ENCODE data around the gene RNF130. TPM values are rescaled to one million over a fixed set of nuclear protein-coding genes. Genes with fewer than 3 reads are reported as not detected.
A peak's percentile ranks its signal among the peaks of the same experiment; 100 is the strongest.

Gene RNF130
- total RNA-seq, 2 donors from 2014 or later, result 83.8 to 116 TPM

GRCh38 chr5:180088561-180088960, 17.0 kb upstream of the RNF130 start:
- DNase-seq (ENCODE audit: low spot score), result no peak

GRCh38 chr5:180086816-180087399, 15.3 kb upstream of the RNF130 start:
- no peaks in the 10 kb centered on the region for H3K9me3 ChIP-seq
- intact Hi-C loops (cut with DNase I), result no loop called here
- TF ChIP-seq POLR2AphosphoS5 (IDR thresholded peaks at IDR 0.05) (no peak), POLR2A (IDR thresholded peaks at IDR 0.05) (no peak), CTCF (IDR thresholded peaks at IDR 0.05) (no peak)
- H3K4me3 ChIP-seq, result no peak overlapping the region
- peaks cover 6% of the 10 kb centered on the region for H3K4me1 ChIP-seq (replicated peaks)
- WGBS, result 88% methylated on average over 11 of the region's 11 CpGs
- H3K36me3 ChIP-seq, result no peaks in the 10 kb centered on the region
- H3K27ac ChIP-seq, result no peak overlapping the region
- no peaks in the 10 kb centered on the region for H3K27me3 ChIP-seq (replicated peaks; ENCODE audit: insufficient read depth)
- DNase-seq (ENCODE audit: low spot score), result no peak

More at GRCh38 chr5:180088561-180088960, 17.0 kb upstream of the RNF130 start:
- no peaks in the 10 kb centered on the region for H3K27me3 ChIP-seq (replicated peaks; ENCODE audit: insufficient read depth)
- H3K36me3 ChIP-seq, result no peaks in the 10 kb centered on the region
- H3K4me1 ChIP-seq (replicated peaks), result peaks cover 3% of the 10 kb centered on the region
- intact Hi-C loops (cut with DNase I), result no loop called here
- H3K27ac ChIP-seq, result no peak overlapping the region
- H3K4me3 ChIP-seq, result no peak overlapping the region
- no peak for TF ChIP-seq CTCF (IDR thresholded peaks at IDR 0.05)
- no peak for TF ChIP-seq POLR2AphosphoS5 (IDR thresholded peaks at IDR 0.05)
- TF ChIP-seq POLR2A (IDR thresholded peaks at IDR 0.05), result no peak
- 97% methylated on average over 8 of the region's 8 CpGs for WGBS
- no peaks in the 10 kb centered on the region for H3K9me3 ChIP-seq

- TF ChIP-seq POLR2A (IDR thresholded peaks at IDR 0.05), result no peak
- no peak for TF ChIP-seq POLR2AphosphoS5 (IDR thresholded peaks at IDR 0.05)
- TF ChIP-seq CTCF (IDR thresholded peaks at IDR 0.05), result no peak
- DNase-seq (ENCODE audit: low spot score), result no peak
- 39% methylated on average over 7 of the region's 7 CpGs for WGBS
- Histone ChIP-seq H3K4me3 (no peak overlapping the region), H3K27me3 (replicated peaks; ENCODE audit: insufficient read depth) (no peaks in the 10 kb centered on the region), H3K9me3 (no peaks in the 10 kb centered on the region), H3K4me1 (replicated peaks) (peaks cover 6% of the 10 kb centered on the region), H3K36me3 (no peaks in the 10 kb centered on the region), H3K27ac (no peak overlapping the region)
- intact Hi-C loops (cut with DNase I), result no loop called here
These were observed 14.3 kb upstream of the RNF130 start for GRCh38 chr5:180085837-180086236.

GRCh38 chr5:180084638-180085561, 13.3 kb upstream of the RNF130 start:
- Histone ChIP-seq H3K4me3 (no peak overlapping the region), H3K4me1 (replicated peaks) (peaks cover 6% of the 10 kb centered on the region), H3K27me3 (replicated peaks; ENCODE audit: insufficient read depth) (no peaks in the 10 kb centered on the region), H3K9me3 (no peaks in the 10 kb centered on the region), H3K27ac (no peak overlapping the region), H3K36me3 (no peaks in the 10 kb centered on the region)
- WGBS, result 51% methylated on average over 13 of the region's 13 CpGs
- peak; percentile 64 for TF ChIP-seq POLR2AphosphoS5 (IDR thresholded peaks at IDR 0.05)
- no peak for TF ChIP-seq POLR2A (IDR thresholded peaks at IDR 0.05)
- no peak for TF ChIP-seq CTCF (IDR thresholded peaks at IDR 0.05)
- peak; percentile 63 for DNase-seq (ENCODE audit: low spot score)
- intact Hi-C loops (cut with DNase I), result no loop called here

All from prostate gland (tissue), 2 donors.